HEK293 (cell line): ENCODE results near the gene LRP1.

Experiments used
- MYNN ChIP-seq: fragments of 450-650 bp; formaldehyde crosslinking; IDR thresholded peaks from 2 replicates; pipeline ENCODE4 v1.5.1; 2016; ENCODE audit warnings: missing biosample characterization, missing genetic modification characterization, borderline replicate concordance
- RBAK ChIP-seq: fragments of 450-650 bp; formaldehyde crosslinking; IDR thresholded peaks from 2 replicates; pipeline ENCODE4 v1.5.1; 2016; ENCODE audit warnings: missing biosample characterization, missing genetic modification characterization
- REST ChIP-seq: fragments of 450-650 bp; formaldehyde crosslinking; IDR thresholded peaks from 2 replicates; pipeline ENCODE4 v1.5.1; 2016; ENCODE audit warnings: missing biosample characterization, missing genetic modification characterization
- ZBTB7A ChIP-seq: fragments of 450-650 bp; formaldehyde crosslinking; IDR thresholded peaks from 2 replicates; pipeline ENCODE4 v1.5.1; 2016; ENCODE audit warnings: low read depth, missing biosample characterization, missing genetic modification characterization
- ZFP37 ChIP-seq: fragments of 450-650 bp; formaldehyde crosslinking; IDR thresholded peaks from 2 replicates; pipeline ENCODE4 v1.5.1; 2016; ENCODE audit warnings: missing biosample characterization, missing genetic modification characterization
- ZNF350 ChIP-seq: fragments of 450-650 bp; formaldehyde crosslinking; IDR thresholded peaks from 2 replicates; pipeline ENCODE4 v1.5.0; 2017; ENCODE audit warnings: missing biosample characterization, mild to moderate bottlenecking, missing genetic modification characterization
- ZNF529 ChIP-seq: fragments of 450-650 bp; formaldehyde crosslinking; IDR thresholded peaks from 2 replicates; pipeline ENCODE4 v1.5.1; 2017; ENCODE audit warnings: missing genetic modification characterization, missing biosample characterization; ENCODE audit not compliant: insufficient replicate concordance
- ZNF530 ChIP-seq: fragments of 450-650 bp; formaldehyde crosslinking; IDR thresholded peaks from 2 replicates; pipeline ENCODE4 v1.5.1; 2016; ENCODE audit warnings: low read depth, missing biosample characterization, missing genetic modification characterization
- ZNF837 ChIP-seq: fragments of 450-650 bp; formaldehyde crosslinking; IDR thresholded peaks from 2 replicates; pipeline ENCODE4 v1.5.1; 2016; ENCODE audit warnings: missing biosample characterization, missing genetic modification characterization
- TF ChIP-seq, protein P1 (sequence below): fragments of 450-650 bp; formaldehyde crosslinking; IDR thresholded peaks from 2 replicates; pipeline ENCODE4 v1.5.1; 2016; ENCODE audit warnings: missing biosample characterization, missing genetic modification characterization
- TF ChIP-seq, protein P2 (sequence below): sonication (generic); formaldehyde crosslinking; IDR thresholded peaks from 2 replicates; pipeline ENCODE4 v1.8.1; 2022; ENCODE audit warnings: mild to moderate bottlenecking, moderate library complexity, missing genetic modification reagents

- TF ChIP-seq, protein P1, sequence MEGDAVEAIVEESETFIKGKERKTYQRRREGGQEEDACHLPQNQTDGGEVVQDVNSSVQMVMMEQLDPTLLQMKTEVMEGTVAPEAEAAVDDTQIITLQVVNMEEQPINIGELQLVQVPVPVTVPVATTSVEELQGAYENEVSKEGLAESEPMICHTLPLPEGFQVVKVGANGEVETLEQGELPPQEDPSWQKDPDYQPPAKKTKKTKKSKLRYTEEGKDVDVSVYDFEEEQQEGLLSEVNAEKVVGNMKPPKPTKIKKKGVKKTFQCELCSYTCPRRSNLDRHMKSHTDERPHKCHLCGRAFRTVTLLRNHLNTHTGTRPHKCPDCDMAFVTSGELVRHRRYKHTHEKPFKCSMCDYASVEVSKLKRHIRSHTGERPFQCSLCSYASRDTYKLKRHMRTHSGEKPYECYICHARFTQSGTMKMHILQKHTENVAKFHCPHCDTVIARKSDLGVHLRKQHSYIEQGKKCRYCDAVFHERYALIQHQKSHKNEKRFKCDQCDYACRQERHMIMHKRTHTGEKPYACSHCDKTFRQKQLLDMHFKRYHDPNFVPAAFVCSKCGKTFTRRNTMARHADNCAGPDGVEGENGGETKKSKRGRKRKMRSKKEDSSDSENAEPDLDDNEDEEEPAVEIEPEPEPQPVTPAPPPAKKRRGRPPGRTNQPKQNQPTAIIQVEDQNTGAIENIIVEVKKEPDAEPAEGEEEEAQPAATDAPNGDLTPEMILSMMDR (tag by site-specific recombination) = no peak
- TF ChIP-seq ZNF529 (tag by site-specific recombination) (no peak), MYNN (tag by site-specific recombination) (no peak), ZNF530 (tag by site-specific recombination) (no peak), ZNF837 (tag by site-specific recombination) (no peak), ZFP37 (tag by site-specific recombination) (no peak), ZNF350 (tag by site-specific recombination) (no peak), REST (tag by site-specific recombination) (no peak), RBAK (tag by site-specific recombination) (no peak), ZBTB7A (tag by site-specific recombination) (no peak)
- TF ChIP-seq, protein P2, sequence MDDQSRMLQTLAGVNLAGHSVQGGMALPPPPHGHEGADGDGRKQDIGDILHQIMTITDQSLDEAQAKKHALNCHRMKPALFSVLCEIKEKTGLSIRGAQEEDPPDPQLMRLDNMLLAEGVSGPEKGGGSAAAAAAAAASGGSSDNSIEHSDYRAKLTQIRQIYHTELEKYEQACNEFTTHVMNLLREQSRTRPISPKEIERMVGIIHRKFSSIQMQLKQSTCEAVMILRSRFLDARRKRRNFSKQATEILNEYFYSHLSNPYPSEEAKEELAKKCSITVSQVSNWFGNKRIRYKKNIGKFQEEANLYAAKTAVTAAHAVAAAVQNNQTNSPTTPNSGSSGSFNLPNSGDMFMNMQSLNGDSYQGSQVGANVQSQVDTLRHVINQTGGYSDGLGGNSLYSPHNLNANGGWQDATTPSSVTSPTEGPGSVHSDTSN (CRISPR knock-in tag) = no peak
These were observed 52.8 kb downstream of the LRP1 start for GRCh38 chr12:57181072-57181471.
